Activated CD4-positive, alpha-beta T cell treated with anti-CD3 and anti-CD28 coated beads for 24 hours (primary cell): ENCODE measurements around the gene BNIP5.
"Not testable (repeated sequence)": the region's sequence is repeated elsewhere in the genome, so short reads cannot be mapped to it uniquely, and the experiment has no call there.

Experiments used
- DNase-seq, 2 donors: peaks; one replicate each; pipeline ENCODE4 v3.0.0-alpha.2; 2020; ENCODE audit warnings: low read depth in 2 of 2

BNIP5 gene

GRCh38 chr6:36367743-36368142 lies 31.1 kb upstream of the BNIP5 start:
- DNase-seq, result no peak

DNA sequence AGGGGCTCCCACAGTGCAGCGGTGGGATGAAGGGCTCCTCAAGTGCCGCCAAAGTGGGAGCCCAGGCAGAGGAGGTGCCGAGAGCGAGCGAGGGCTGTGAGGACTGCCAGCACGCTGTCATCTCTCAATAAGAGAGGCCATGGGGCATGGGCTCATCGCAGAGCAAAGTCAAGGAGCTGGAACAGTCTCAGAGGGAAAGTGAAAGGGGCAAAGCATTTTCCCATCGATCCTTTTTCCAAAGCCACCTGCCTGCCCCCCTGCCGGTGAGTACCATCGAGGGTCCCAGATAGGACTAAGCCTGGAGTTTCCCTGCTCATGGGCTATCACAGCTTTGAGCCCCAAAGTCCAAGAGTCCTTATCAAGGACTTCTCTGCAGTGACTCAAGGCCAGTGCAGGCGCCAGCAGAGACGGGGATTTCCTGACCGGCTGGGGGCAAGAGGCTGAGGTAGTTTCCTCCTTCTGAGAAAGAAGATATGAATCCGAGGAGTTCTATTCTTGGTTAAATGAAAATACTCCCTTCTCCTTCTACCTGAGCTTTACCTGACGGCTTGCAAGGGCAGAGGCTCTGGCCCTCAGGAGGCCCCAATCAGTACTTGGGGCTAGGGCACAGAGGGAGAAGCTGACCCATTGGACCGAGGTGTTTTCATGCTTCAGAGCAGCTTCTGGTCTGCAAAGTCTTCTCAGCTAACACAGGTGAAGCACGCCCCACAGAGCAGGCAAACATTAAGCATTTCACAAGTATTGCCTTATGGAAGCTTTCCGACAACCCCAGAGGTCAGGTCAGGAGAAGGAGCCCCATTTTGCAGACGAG lies 28.2 kb upstream of the BNIP5 start:
- DNase-seq, result no peak

DNA sequence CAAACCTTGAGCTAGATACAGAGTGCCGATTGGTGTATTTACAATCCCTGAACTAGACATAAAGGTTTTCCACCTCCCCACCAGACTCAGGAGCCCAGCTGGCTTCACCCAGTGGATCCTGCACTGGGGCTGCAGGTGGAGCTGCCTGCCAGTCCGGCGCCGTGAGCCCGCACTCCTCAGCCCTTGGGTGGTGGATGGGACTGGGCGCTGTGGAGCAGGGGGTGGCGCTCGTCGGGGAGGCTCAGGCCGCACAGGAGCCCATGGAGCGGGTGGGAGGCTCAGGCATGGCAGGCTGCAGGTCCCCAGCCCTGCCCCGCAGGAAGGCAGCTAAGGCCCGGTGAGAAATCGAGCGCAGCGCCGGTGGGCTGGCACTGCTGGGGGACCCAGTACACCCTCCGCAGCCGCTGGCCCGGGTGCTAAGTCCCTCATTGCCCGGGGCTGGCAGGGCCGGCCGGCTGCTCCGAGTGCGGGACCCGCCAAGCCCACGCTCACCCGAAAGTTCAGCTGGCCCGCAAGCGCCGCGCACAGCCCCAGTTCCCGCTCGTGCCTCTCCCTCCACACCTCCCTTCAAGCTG lies 27.5 kb upstream of the BNIP5 start:
- DNase-seq, result not testable (repeated sequence)

GRCh38 chr6:36363371-36363752 lies 26.7 kb upstream of the BNIP5 start:
- DNase-seq, result not testable (repeated sequence)

DNA sequence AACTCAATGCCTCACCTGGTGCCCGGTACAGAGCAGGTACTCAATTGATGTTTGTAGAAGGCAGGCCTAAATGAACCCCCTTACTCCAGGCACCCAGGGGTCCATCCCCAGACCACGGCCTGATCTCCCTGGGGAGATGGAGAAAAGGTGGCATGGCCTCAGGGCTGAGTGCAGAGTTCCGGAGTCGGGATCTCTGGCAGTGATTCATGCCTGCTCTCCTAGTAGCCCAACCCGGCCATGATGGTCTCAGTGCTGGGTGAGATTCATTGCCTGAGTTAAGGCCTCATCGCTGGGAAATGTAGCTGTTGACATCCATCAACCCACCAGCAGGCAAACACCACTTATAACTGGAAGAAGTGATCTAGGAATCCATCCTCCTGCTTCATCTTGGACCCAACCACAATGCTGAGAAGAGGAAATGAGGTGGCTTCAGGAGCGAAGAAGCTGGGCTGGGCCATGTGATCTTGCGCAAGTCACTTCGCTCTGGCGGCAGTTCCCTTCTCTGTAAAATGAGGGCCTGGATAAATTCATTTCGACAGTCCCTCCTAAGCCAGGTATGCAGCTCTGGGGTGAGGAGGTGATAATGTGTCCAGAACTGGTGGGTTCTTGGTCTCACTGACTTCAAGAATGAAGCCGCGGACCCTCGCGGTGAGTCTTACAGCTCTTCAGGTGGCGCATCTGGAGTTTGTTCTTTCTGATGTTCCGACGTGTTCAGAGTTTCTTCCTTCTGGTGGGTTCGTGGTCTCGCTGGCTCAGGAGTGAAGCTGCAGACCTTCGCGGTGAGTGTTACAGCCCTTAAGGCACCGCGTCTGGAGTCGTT lies 26.1 kb upstream of the BNIP5 start:
- no peak for DNase-seq

- no peak for DNase-seq
These were observed 24.4 kb upstream of the BNIP5 start for GRCh38 chr6:36361071-36361470.

GRCh38 chr6:36360241-36361054 lies 23.8 kb upstream of the BNIP5 start:
- DNase-seq, result peak; percentile 48

DNA sequence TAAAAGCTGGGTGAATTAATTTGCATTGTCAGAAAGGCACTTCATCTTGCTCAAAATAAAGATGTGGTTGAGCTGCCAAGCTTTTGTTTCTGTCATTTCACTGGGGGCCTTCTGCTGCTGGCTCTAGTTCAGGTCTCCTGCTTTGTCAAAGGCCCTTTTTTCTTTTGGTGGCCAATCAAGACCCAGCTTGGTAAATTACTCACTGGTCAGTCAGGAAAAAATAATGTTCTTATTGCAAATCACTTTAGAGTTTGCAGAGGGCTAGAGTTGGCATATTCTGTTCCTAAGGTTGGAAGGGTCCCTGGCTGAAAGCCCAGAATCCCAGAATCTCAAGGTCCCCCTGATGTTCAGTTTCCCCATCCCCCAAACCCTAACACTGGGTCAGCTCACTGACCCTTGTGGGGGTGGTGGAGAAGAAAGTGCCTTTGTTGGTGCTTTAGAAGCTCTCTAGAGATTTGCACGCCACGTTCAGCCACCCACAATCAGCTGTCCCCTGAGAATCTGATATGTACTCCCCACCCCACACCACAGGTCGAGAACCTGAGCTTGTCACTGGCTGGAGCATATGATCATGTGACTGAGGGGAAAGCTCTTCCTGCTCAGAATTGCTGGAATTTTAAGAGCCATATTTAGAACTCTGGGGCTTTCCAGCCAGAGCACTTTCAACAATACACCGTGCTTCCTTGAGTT lies 21.7 kb upstream of the BNIP5 start:
- DNase-seq, result no peak

- DNase-seq, result no peak
These were observed 21.2 kb upstream of the BNIP5 start for GRCh38 chr6:36357872-36358225.

- DNase-seq, result no peak
These were observed 19.1 kb upstream of the BNIP5 start for GRCh38 chr6:36355819-36356218.

GRCh38 chr6:36353411-36353915 lies 16.8 kb upstream of the BNIP5 start:
- DNase-seq, result no peak

GRCh38 chr6:36352477-36353157 lies 15.9 kb upstream of the BNIP5 start:
- DNase-seq, result no peak

DNA sequence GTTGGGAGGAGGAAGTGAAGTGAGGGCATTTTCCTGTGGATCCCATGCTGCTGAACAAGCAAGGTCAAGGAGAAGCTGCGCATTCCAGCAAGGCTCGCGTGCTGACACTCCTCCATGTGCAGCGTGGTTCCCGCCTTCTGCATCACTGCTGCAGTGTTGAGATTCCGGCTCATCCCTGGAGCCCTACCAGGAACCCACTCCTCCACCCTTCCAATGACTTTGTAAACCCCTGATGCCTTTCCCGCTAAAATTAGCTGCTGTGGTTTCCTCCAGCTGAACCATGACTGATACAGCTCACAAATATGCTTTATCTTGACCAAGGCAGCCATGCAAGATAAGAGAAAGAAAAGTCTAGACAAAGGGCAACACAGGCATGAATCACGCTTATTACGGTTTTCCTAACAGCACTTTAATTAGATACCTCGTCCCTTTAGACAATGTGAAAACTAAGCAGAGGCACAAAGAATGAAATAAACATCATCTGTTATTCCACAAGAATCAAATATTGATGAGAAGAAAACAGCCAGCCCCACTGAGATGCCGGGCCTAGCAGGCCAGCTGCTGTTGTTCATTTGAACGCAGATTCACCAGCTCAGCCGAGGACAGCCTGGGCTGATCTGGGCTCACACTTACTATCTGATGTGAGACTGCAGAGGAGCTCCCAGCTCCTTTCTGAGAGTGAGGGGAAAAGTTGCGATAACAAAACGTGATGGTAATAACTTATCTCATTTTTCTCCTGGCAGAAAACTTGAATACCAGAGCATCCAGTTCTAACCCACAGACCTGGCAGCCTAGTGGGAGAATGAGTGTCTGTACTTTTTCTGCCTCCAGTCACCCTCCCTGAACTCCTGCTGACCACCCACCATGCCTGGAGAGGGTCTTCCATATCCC lies 14.2 kb upstream of the BNIP5 start:
- no peak for DNase-seq

DNA sequence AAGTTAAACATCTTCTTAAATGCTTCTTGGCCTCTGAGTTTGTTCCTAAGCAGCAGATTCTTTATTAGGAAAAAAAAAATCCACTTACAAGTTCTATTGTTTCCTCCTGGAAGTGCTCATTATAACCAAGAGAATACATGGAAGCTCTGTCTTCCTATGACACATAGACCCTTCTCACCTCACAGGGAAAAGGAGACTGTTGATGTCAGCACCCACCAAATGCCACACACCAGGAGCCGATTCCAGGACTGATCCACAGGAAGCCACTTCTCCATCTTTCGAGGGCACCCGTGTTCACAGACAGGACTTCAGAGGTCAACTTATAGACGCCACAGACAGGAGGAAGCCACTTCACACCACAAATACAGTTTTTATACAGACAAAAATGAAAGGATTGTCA lies 13.4 kb upstream of the BNIP5 start:
- DNase-seq, result no peak

- DNase-seq, result no peak
These were observed 12.6 kb upstream of the BNIP5 start for GRCh38 chr6:36349240-36349639.

DNA sequence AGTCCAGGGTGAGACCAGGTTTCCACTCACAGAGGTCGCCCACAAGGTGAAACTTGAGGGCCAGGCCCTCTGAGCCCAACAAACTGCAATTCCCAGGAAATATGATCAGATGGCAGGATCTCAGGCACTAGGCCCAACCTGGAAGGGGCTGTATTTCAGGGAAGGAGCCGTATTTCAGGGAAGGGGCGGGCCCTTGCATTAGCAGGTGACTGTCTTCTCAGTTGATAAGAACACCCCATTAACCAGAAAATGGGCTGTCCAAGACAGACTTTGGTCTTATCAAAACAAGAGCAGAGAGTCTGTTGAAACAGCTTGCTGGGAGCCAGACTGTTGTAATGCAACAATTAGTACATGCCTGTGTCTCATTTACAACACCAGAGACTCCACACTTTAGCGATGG lies 10.9 kb upstream of the BNIP5 start:
- DNase-seq, result no peak

- no peak for DNase-seq
These were observed 10.0 kb upstream of the BNIP5 start for GRCh38 chr6:36346486-36347273.

GRCh38 chr6:36345681-36346466 lies 9.2 kb upstream of the BNIP5 start:
- no peak for DNase-seq
